SU-DHL-6 (cell line): ENCODE data around the gene VENTX.

Experiments used
- H2AFZ ChIP-seq: fragments of 200-600 bp; sonication (generic); 2 replicates; pipeline ENCODE4 v1.6.1; 2014; ENCODE audit warnings: low read depth, mild to moderate bottlenecking, moderate library complexity, mixed read lengths, antibody characterized with exemption, low read length; ENCODE audit not compliant: severe bottlenecking
- H3F3A ChIP-seq: fragments of 200-600 bp; shearing (Covaris generic); 2 replicates; pipeline ENCODE4 v1.6.0; 2016; ENCODE audit warnings: antibody characterized with exemption, mild to moderate bottlenecking; ENCODE audit not compliant: insufficient read depth
- H3K27ac ChIP-seq: fragments of 200-600 bp; sonication (generic); 2 replicates; pipeline ENCODE4 v1.5.1; 2016; ENCODE audit warnings: low read depth, mild to moderate bottlenecking, low read length, moderate library complexity, mixed read lengths
- H3K27me3 ChIP-seq: fragments of 200-600 bp; sonication (generic), shearing (Covaris generic); 2 replicates; pipeline ENCODE4 v1.6.0; 2014; ENCODE audit warnings: mild to moderate bottlenecking, low read length
- H3K36me3 ChIP-seq: fragments of 200-600 bp; sonication (generic); 2 replicates; pipeline ENCODE4 v1.6.1; 2014; ENCODE audit warnings: mild to moderate bottlenecking, low read length, mixed read lengths
- H3K4me2 ChIP-seq: fragments of 300-600, 200-600 bp; shearing (Covaris generic), sonication (generic); 2 replicates; pipeline ENCODE4 v1.6.0; 2014; ENCODE audit warnings: low read length, low read depth, mild to moderate bottlenecking; ENCODE audit not compliant: poor library complexity, severe bottlenecking
- H3K4me3 ChIP-seq: fragments of 200-600 bp; sonication (generic); 2 replicates; pipeline ENCODE4 v1.5.1; 2014; ENCODE audit warnings: antibody characterized with exemption, low read length, mild to moderate bottlenecking, mixed read lengths; ENCODE audit not compliant: insufficient read depth, poor library complexity, severe bottlenecking
- H3K79me2 ChIP-seq: fragments of 200-600 bp; sonication (generic); 2 replicates; pipeline ENCODE4 v1.6.1; 2014; ENCODE audit warnings: mild to moderate bottlenecking, low read length, moderate library complexity; ENCODE audit not compliant: insufficient read depth
- H3K9ac ChIP-seq: fragments of 200-600 bp; sonication (generic); 2 replicates; pipeline ENCODE4 v1.7.0; 2014; ENCODE audit warnings: mild to moderate bottlenecking, low read length
- H3K9me2 ChIP-seq: fragments of 200-600 bp; sonication (generic); replicated peaks from 2 replicates; pipeline ENCODE4 v1.6.1; 2014; ENCODE audit warnings: low read length; ENCODE audit not compliant: insufficient read depth
- H3K9me3 ChIP-seq: fragments of 200-600 bp; sonication (generic); 2 replicates; pipeline ENCODE4 v1.6.1; 2014; ENCODE audit warnings: low read length, mixed read lengths; ENCODE audit not compliant: insufficient read depth
- H4K20me1 ChIP-seq: fragments of 200-600 bp; sonication (generic); 2 replicates; pipeline ENCODE4 v1.6.1; 2014; ENCODE audit warnings: low read depth, mild to moderate bottlenecking, antibody characterized with exemption, low read length, moderate library complexity, mixed read lengths
- EZH2phosphoT487 ChIP-seq: fragments of 200-600 bp; sonication (generic), shearing (Covaris generic); conservative IDR thresholded peaks from 2 replicates; pipeline ENCODE4 v1.6.1; 2018; ENCODE audit warnings: mild to moderate bottlenecking, antibody characterized with exemption, low read length, moderate library complexity, mixed read lengths
- TF ChIP-seq, protein P1 (sequence below): fragments of 200-600 bp; sonication (generic); IDR thresholded peaks from one replicate; pipeline ENCODE4 v1.5.1; 2017; ENCODE audit warnings: antibody characterized with exemption, mild to moderate bottlenecking, low read length, moderate library complexity; ENCODE audit not compliant: insufficient read depth, poor library complexity, severe bottlenecking

Gene VENTX

DNA sequence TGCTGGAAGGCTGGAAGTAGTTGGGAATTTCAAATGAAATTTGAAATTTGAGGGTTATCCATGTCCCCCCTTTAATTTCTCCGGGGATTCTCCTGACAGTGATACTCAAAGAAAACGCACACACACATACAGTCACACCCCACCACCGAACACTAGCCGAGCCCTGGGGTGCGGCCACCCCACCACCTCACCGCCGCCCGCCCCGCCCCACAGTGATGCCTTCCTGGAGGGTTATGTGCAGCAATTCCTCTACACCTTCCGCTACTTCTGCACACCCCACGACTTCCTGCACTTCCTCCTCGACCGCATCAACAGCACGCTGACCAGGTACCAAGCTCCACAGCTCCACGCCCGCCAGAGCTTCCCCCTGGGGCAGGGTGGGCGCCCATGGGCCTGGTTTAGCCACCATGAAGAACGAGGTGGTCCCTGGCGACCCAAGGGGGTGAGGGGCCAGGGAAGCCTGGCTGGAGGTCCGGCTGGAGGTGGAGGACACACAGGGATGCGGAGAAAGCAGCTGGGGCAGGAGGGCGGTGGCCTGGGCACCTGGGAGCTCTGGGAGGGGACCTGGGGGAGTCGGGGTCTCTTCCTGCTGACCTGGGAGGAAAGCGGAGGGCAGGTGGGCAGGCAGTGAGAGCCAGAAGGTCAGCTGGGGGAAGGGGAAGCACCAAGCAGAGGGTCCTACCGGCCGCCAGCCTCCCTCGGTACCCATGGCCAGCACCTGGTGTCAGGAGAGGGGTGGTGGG is 27.1 kb upstream of the VENTX start:
- no peaks in the 10 kb centered on the region for H3K27me3 ChIP-seq
- no peaks in the 10 kb centered on the region for H3K9me3 ChIP-seq
- no peak overlapping the region for H2AFZ ChIP-seq
- no peaks in the 10 kb centered on the region for H4K20me1 ChIP-seq
- H3K9ac ChIP-seq, result no peak overlapping the region
- H3K4me2 ChIP-seq, result no peak overlapping the region
- TF ChIP-seq, protein P1, sequence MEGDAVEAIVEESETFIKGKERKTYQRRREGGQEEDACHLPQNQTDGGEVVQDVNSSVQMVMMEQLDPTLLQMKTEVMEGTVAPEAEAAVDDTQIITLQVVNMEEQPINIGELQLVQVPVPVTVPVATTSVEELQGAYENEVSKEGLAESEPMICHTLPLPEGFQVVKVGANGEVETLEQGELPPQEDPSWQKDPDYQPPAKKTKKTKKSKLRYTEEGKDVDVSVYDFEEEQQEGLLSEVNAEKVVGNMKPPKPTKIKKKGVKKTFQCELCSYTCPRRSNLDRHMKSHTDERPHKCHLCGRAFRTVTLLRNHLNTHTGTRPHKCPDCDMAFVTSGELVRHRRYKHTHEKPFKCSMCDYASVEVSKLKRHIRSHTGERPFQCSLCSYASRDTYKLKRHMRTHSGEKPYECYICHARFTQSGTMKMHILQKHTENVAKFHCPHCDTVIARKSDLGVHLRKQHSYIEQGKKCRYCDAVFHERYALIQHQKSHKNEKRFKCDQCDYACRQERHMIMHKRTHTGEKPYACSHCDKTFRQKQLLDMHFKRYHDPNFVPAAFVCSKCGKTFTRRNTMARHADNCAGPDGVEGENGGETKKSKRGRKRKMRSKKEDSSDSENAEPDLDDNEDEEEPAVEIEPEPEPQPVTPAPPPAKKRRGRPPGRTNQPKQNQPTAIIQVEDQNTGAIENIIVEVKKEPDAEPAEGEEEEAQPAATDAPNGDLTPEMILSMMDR, result no peak
- no peak for TF ChIP-seq EZH2phosphoT487
- no peaks in the 10 kb centered on the region for H3K9me2 ChIP-seq
- H3F3A ChIP-seq, result no peaks in the 10 kb centered on the region
- no peaks in the 10 kb centered on the region for H3K79me2 ChIP-seq
- H3K27ac ChIP-seq, result no peak overlapping the region
- no peak overlapping the region for H3K4me3 ChIP-seq
- no peaks in the 10 kb centered on the region for H3K36me3 ChIP-seq

DNA sequence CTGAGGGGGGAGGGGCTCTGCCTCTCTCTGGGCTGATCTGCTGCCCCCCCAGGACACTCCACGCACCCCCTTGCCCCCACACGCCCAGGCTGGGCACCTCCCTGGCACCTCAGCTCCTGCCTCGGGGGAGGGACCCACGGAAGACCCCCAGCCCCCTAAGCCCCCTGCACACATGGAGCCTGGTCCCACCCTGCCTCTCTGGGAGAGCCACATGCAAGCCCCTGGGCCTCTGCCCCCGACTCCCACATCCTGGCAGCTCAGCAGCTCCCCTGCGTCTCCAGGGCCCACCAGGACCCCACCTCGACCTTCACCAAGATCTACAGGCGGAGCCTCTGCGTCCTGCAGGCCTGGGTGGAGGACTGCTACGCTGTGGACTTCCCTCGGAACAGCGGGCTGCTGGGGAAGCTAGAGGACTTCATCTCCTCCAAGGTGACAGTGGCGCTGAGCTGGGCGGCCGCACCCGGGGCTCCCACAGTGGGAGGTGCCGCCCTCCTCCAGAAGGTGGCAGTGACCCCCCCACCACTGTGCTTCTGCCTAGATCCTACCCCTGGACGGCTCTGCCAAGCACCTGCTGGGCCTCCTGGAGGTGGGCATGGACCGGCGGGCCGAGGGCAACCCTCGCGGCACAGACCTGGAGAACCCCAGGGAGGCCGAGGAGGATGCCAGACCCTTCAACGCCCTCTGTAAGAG is 26.4 kb upstream of the VENTX start:
- Histone ChIP-seq H3K9me2 (no peaks in the 10 kb centered on the region), H3K4me3 (no peak overlapping the region), H2AFZ (no peak overlapping the region), H3K9ac (no peak overlapping the region), H4K20me1 (no peaks in the 10 kb centered on the region), H3K27ac (no peak overlapping the region), H3K9me3 (no peaks in the 10 kb centered on the region), H3K27me3 (no peaks in the 10 kb centered on the region), H3K36me3 (no peaks in the 10 kb centered on the region), H3K79me2 (no peaks in the 10 kb centered on the region), H3K4me2 (no peak overlapping the region), H3F3A (no peaks in the 10 kb centered on the region)
- TF ChIP-seq, protein P1, result no peak
- no peak for TF ChIP-seq EZH2phosphoT487

DNA sequence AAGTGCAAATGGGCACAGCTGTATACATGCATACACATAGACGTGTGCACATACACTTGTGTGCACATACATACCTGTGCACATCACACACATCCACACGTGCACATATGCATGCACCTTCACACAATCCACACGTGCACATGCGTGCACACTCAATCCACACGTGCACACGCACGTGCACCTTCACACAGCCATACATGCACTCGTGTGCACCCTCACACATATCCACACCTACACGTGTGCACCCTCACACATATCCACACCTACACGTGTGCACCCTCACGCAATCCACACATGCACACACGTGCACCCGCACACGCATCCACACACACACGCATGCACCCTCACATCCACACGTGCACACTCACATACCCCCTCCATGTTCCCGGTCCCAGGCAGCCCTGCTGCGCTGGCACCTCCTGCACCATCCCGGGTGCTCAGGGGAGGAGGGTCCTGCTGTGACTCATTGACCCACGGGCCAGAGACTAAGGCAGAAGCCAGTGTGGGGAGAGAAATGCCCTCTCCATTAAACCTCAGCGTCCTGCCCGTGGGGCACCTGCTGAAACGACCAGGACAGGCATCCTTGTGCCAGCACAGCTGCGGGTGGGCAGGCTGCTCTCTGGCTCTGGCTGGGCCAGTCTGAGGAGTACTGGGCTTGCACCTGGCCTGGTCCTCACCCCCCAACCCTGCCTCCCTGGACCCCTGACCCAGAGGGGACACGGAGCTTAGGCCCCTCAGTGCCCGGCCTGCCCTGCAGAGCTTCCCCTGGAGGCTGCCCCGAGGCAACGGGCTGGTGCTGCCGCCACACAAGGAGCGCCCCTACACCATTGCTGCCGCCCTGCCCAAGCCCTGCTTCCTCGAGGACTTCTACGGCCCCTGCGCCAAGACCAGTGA is 25.4 kb upstream of the VENTX start:
- H3K9ac ChIP-seq, result no peak overlapping the region
- H3K9me2 ChIP-seq, result no peaks in the 10 kb centered on the region
- H3K36me3 ChIP-seq, result no peaks in the 10 kb centered on the region
- H3K4me2 ChIP-seq, result no peak overlapping the region
- TF ChIP-seq, protein P1, result no peak
- no peak for TF ChIP-seq EZH2phosphoT487
- H3K79me2 ChIP-seq, result no peaks in the 10 kb centered on the region
- no peak overlapping the region for H3K27ac ChIP-seq
- no peak overlapping the region for H2AFZ ChIP-seq
- no peaks in the 10 kb centered on the region for H4K20me1 ChIP-seq
- no peak overlapping the region for H3K4me3 ChIP-seq
- no peaks in the 10 kb centered on the region for H3K9me3 ChIP-seq
- no peaks in the 10 kb centered on the region for H3F3A ChIP-seq
- no peaks in the 10 kb centered on the region for H3K27me3 ChIP-seq
